ENCODE data around the gene SLAMF9. TPM values are rescaled to one million over a fixed set of nuclear protein-coding genes. Genes with fewer than 3 reads are reported as not detected.

The SLAMF9 gene
- total RNA-seq, 1 experiment from 2014 or later: not detected

- Histone ChIP-seq H4K8ac (replicated peaks; ENCODE audit: insufficient read length, low read depth, low read length) (no peak overlapping the region), H3K4me1 (ENCODE audit: insufficient read depth, low read length) (no peaks in the 10 kb centered on the region), H3K4me2 (ENCODE audit: insufficient read depth, insufficient read length, low read length) (no peak overlapping the region), H3T11ph (ENCODE audit: low read length) (no peak overlapping the region), H4K91ac (ENCODE audit: insufficient read length, low read depth, low read length) (no peak overlapping the region), H3K18ac (ENCODE audit: insufficient read length, low read depth, low read length) (no peak overlapping the region), H2BK5ac (ENCODE audit: insufficient read length, low read length) (no peak overlapping the region), H3K23me2 (ENCODE audit: insufficient read length, low read depth, low read length, poor library complexity, severe bottlenecking) (no peaks in the 10 kb centered on the region), H3K9ac (ENCODE audit: extremely low read depth, insufficient read length, low read length) (no peak overlapping the region), H3K27me3 (ENCODE audit: insufficient read depth, low read length) (no peaks in the 10 kb centered on the region), H2BK15ac (ENCODE audit: low read depth, low read length) (no peak overlapping the region), H4K5ac (ENCODE audit: insufficient read length, low read depth, low read length) (no peak overlapping the region), H2AK5ac (ENCODE audit: insufficient read length, low read length) (no peak overlapping the region), H3K4ac (ENCODE audit: low read depth, low read length) (no peak overlapping the region), H2BK120ac (ENCODE audit: low read depth, low read length, poor library complexity, severe bottlenecking) (no peak overlapping the region), H2AFZ (ENCODE audit: low read length) (no peak overlapping the region), H2BK20ac (ENCODE audit: low read depth, low read length, poor library complexity, severe bottlenecking) (no peak overlapping the region), H3K27ac (ENCODE audit: insufficient read length, low read depth, low read length) (no peak overlapping the region), H3K23ac (ENCODE audit: insufficient read length, low read depth, low read length) (no peak overlapping the region), H3K79me1 (ENCODE audit: insufficient read depth, low read depth, low read length, poor library complexity, severe bottlenecking) (no peaks in the 10 kb centered on the region), H3K56ac (ENCODE audit: insufficient read length, low read depth, low read length) (no peak overlapping the region), H2BK12ac (ENCODE audit: insufficient read length, low read depth, low read length) (no peak overlapping the region), H4K20me1 (ENCODE audit: control insufficient read depth, insufficient read depth, insufficient read length) (peaks cover 2% of the 10 kb centered on the region), H3K9me3 (ENCODE audit: control insufficient read depth, low read depth, low read length) (no peaks in the 10 kb centered on the region), H3K14ac (ENCODE audit: insufficient read depth, low read length) (no peak overlapping the region), H3K79me2 (ENCODE audit: insufficient read depth, low read length) (no peaks in the 10 kb centered on the region)
- Mint-ChIP-seq H3K4me1 (peaks cover 11 to 14% of the 10 kb centered on the region in 2 experiments), H3K9me3 (no peaks in the 10 kb centered on the region), H3K27me3 (ENCODE audit: low read depth) (peaks cover 4% of the 10 kb centered on the region; the same call in 1 of the 2 replicates), H3K36me3 (ENCODE audit: insufficient read depth in 1 of 3, low read depth in 3 of 3) (no peaks in the 10 kb centered on the region), H3K4me3 (no peak overlapping the region), H3K27ac (no peak overlapping the region)
- peak; percentile 7 for DNase-seq
- no CpG with 5 or more reads among the region's 2 CpGs for WGBS (ENCODE audit: extremely low coverage, insufficient read length, low lambda C conversion rate)
- no peak for TF ChIP-seq CTCF (conservative IDR thresholded peaks at IDR 0.05)
Observed at GRCh38 chr1:159965263-159965662, 11.2 kb upstream of the SLAMF9 start.

Measured in H9 (cell line).